ENCODE results near the gene TBC1D2. TPM values are rescaled to one million over a fixed set of nuclear protein-coding genes. Genes with fewer than 3 reads are reported as not detected.
A peak's percentile ranks its signal among the peaks of the same experiment; 100 is the strongest.

The TBC1D2 gene
- total and polyA plus RNA-seq, 2 of the 4 experiments (the other 2 are of a cell fraction): 36.9 to 62.7 TPM

DNA sequence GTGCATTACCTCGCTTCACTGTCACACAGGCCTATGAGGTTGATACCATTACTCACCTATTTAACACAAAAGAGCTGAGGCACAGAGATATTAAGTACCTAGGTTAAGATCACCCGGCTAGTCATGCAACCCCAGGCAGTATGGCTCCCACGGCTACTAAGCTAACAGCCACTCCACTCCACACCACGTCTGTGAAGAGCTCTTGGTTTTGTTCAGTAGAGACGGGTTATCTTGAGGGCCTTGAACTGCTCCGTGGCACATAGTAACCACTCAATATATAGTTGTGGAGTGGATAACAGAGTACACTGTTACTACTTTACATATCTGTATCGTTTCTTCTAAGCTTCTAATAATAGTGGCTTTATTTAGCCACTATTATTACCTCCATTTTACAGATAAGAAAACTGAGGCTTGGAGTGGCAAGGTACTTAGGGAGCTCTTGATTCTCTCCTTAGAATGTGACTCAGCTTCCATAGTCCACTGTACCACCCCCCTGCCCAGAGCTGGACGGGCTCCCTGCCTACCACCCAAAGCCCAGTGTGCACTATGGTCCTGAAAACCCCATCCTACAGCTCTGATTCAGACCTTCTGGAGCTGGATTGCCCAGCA is 62.0 kb downstream of the TBC1D2 start:
- Histone ChIP-seq H3K56ac (ENCODE audit: extremely low read depth, insufficient read depth, low read length) (no peak overlapping the region), H4K91ac (ENCODE audit: insufficient read depth, low read depth, low read length) (0 out of 2 replicates have a peak overlapping the region, but pooled peaks have one; percentile 27), H2AFZ (replicated peaks; ENCODE audit: low read length, poor library complexity) (peak overlapping the region; percentile 99), H2BK20ac (ENCODE audit: low read depth, low read length) (peak overlapping the region; percentile 34; the same call in 1 of the 2 replicates), H3K9me3 (ENCODE audit: control insufficient read depth, insufficient read depth, low read length) (no peaks in the 10 kb centered on the region), H3K4ac (ENCODE audit: low read depth, low read length) (peak overlapping the region; percentile 72), H2BK15ac (ENCODE audit: low read depth, low read length) (peak overlapping the region; percentile 80; the same call in 2 of the 3 replicates), H3K36me3 (ENCODE audit: control insufficient read depth, insufficient read depth, low read length) (no peaks in the 10 kb centered on the region), H4K5ac (ENCODE audit: low read depth, low read length) (no peak overlapping the region; the same call in 1 of the 2 replicates), H3K27me3 (ENCODE audit: control insufficient read depth, insufficient read depth, low read length) (0 out of 2 replicates have a peak, but pooled peaks cover 3% of the 10 kb centered on the region), H3K14ac (replicated peaks; ENCODE audit: low read depth, low read length) (peak overlapping the region; percentile 77), H2AK9ac (replicated peaks; ENCODE audit: low read depth, low read length, poor library complexity) (peak overlapping the region; percentile 89), H2AK5ac (ENCODE audit: low read depth, low read length) (peak overlapping the region; percentile 42), H3K18ac (ENCODE audit: low read depth, low read length) (peak overlapping the region; percentile 16; the same call in 1 of the 2 replicates), H3K23ac (ENCODE audit: low read depth, low read length) (peak overlapping the region; percentile 93), H3K9ac (ENCODE audit: low read depth, low read length) (peak overlapping the region; percentile 26; the same call in 1 of the 2 replicates), H4K8ac (ENCODE audit: low read depth in 2 of 2, low read length in 2 of 2) (peak overlapping the region; percentile 13 to 89), H3K4me2 (ENCODE audit: low read depth, low read length) (peak overlapping the region; percentile 91), H3K4me3 (ENCODE audit: insufficient read depth, low read depth, low read length) (peak overlapping the region; percentile 77), H2BK120ac (ENCODE audit: low read depth, low read length) (no peak overlapping the region), H4K20me1 (ENCODE audit: insufficient read depth, low read length) (no peaks in the 10 kb centered on the region), H3K9me1 (ENCODE audit: insufficient read depth, low read length) (peaks cover 12% of the 10 kb centered on the region), H2BK5ac (ENCODE audit: low read depth, low read length, poor library complexity, severe bottlenecking) (no peak overlapping the region), H3K4me1 (ENCODE audit: control insufficient read depth, insufficient read depth, low read length) (peaks cover 3% of the 10 kb centered on the region), H3K27ac (ENCODE audit: insufficient read depth, low read length) (peak overlapping the region; percentile 14; the same call in 1 of the 2 replicates), H3K79me1 (ENCODE audit: low read depth in 1 of 2, low read length in 2 of 2) (peaks cover 0 to 4% of the 10 kb centered on the region in 2 experiments; a peak in 1 of 4 replicates)
- ChIA-PET POLR2A (ENCODE audit: unreplicated experiment) (no interaction called here), CTCF (interaction anchor here (0.6 to 0.8 kb wide), 2 partner anchors 13 to 271 kb away, joined by 3 read pairs; partner anchors contain the start of gene TRMO)
- no peak for ATAC-seq (ENCODE audit: low read depth)
- in situ Hi-C loops (cut with MboI; ENCODE audit: low sequenced_read_pairs): no loop called here
- no TSS peak for BruUV-seq (replicated peaks)
- no CpG with 5 or more reads among the region's 8 CpGs for WGBS, 2 experiments (ENCODE audit: extremely low coverage in 2 of 2, insufficient read length in 1 of 2)
- TF ChIP-seq POLR2A (IDR thresholded peaks at IDR 0.05; ENCODE audit: low read depth, low read length): no peak
- no peak for TF ChIP-seq BHLHE40 (IDR thresholded peaks at IDR 0.05; ENCODE audit: low read depth, low read length)
- no peak for TF ChIP-seq CEBPB (IDR thresholded peaks at IDR 0.05; ENCODE audit: low read depth, low read length)
- no peak for TF ChIP-seq NFE2L2 (IDR thresholded peaks at IDR 0.05; ENCODE audit: low read depth, low read length)
- no peak for TF ChIP-seq RAD21 (IDR thresholded peaks at IDR 0.05; ENCODE audit: low read length)
- TF ChIP-seq SMC3 (IDR thresholded peaks at IDR 0.05; ENCODE audit: low read depth, low read length): no peak
- no peak for TF ChIP-seq CHD1 (IDR thresholded peaks at IDR 0.05; ENCODE audit: low read depth, low read length)
- TF ChIP-seq, protein P1, sequence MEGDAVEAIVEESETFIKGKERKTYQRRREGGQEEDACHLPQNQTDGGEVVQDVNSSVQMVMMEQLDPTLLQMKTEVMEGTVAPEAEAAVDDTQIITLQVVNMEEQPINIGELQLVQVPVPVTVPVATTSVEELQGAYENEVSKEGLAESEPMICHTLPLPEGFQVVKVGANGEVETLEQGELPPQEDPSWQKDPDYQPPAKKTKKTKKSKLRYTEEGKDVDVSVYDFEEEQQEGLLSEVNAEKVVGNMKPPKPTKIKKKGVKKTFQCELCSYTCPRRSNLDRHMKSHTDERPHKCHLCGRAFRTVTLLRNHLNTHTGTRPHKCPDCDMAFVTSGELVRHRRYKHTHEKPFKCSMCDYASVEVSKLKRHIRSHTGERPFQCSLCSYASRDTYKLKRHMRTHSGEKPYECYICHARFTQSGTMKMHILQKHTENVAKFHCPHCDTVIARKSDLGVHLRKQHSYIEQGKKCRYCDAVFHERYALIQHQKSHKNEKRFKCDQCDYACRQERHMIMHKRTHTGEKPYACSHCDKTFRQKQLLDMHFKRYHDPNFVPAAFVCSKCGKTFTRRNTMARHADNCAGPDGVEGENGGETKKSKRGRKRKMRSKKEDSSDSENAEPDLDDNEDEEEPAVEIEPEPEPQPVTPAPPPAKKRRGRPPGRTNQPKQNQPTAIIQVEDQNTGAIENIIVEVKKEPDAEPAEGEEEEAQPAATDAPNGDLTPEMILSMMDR (conservative IDR thresholded peaks at IDR 0.05; ENCODE audit: low read depth, low read length): no peak
- no peak for TF ChIP-seq RFX5 (IDR thresholded peaks at IDR 0.05; ENCODE audit: low read depth, low read length)
- DNase-seq: no peak
- dilution Hi-C loops (cut with HindIII; ENCODE audit: low sequenced_read_pairs, unreplicated experiment): no loop called here
- intact Hi-C loops (cut with micrococcal nuclease): loop anchor here (2.0 to 5.0 kb wide), 2 partner anchors 121 to 271 kb away; partner anchors contain the start of gene TRMO

Measured in IMR-90 (cell line).